WTC11 (cell line): ENCODE measurements around the gene SMIM44.

Experiments used
- ETV6 ChIP-seq: sonication (generic); formaldehyde crosslinking; IDR thresholded peaks from 2 replicates; pipeline ENCODE4 v1.8.1; 2022; ENCODE audit warnings: mild to moderate bottlenecking, missing genetic modification reagents
- FOXK1 ChIP-seq: sonication (generic); formaldehyde crosslinking; IDR thresholded peaks from 2 replicates; pipeline ENCODE4 v1.8.0; 2022; ENCODE audit warnings: mild to moderate bottlenecking, moderate library complexity, missing genetic modification reagents
- GTF2I ChIP-seq: fragments of 250-450 bp; sonication (Bioruptor Pico); conservative IDR thresholded peaks from 2 replicates; pipeline ENCODE4 v1.4.0; 2021; ENCODE audit warnings: mild to moderate bottlenecking
- NFYB ChIP-seq: sonication (generic); formaldehyde crosslinking; conservative IDR thresholded peaks from 2 replicates; pipeline ENCODE4 v1.8.0; 2022; ENCODE audit warnings: low read depth, missing genetic modification reagents
- NR1H2 ChIP-seq: sonication (generic); formaldehyde crosslinking; IDR thresholded peaks from 2 replicates; pipeline ENCODE4 v1.9.0; 2021; ENCODE audit warnings: mild to moderate bottlenecking, moderate library complexity, missing genetic modification reagents
- NR3C1 ChIP-seq: sonication (generic); formaldehyde crosslinking; conservative IDR thresholded peaks from 2 replicates; pipeline ENCODE4 v1.8.1; 2023; ENCODE audit warnings: low read depth, mild to moderate bottlenecking, missing genetic modification reagents
- RELA ChIP-seq: sonication (generic); formaldehyde crosslinking; IDR thresholded peaks from 2 replicates; pipeline ENCODE4 v1.8.1; 2022; ENCODE audit warnings: missing genetic modification reagents, mild to moderate bottlenecking, borderline replicate concordance
- SMAD3 ChIP-seq: sonication (generic); formaldehyde crosslinking; IDR thresholded peaks from 2 replicates; pipeline ENCODE4 v1.8.0; 2022; ENCODE audit warnings: missing genetic modification reagents, mild to moderate bottlenecking, borderline replicate concordance
- SP1 ChIP-seq: sonication (generic); formaldehyde crosslinking; conservative IDR thresholded peaks from 2 replicates; pipeline ENCODE4 v1.8.1; 2022; ENCODE audit warnings: missing genetic modification reagents
- ZNF263 ChIP-seq: sonication (generic); formaldehyde crosslinking; IDR thresholded peaks from 2 replicates; pipeline ENCODE4 v1.8.1; 2022; ENCODE audit warnings: low read depth, mild to moderate bottlenecking, moderate library complexity, missing genetic modification reagents
- TF ChIP-seq, protein P1 (sequence below): fragments of 200-600 bp; IDR thresholded peaks from 2 replicates; pipeline ENCODE4 v1.8.0; 2022; ENCODE audit warnings: antibody characterized with exemption
- TF ChIP-seq, protein P2 (sequence below): sonication (generic); formaldehyde crosslinking; IDR thresholded peaks from 2 replicates; pipeline ENCODE4 v1.8.1; 2022; ENCODE audit warnings: low read depth, missing genetic modification reagents, borderline replicate concordance

DNA sequence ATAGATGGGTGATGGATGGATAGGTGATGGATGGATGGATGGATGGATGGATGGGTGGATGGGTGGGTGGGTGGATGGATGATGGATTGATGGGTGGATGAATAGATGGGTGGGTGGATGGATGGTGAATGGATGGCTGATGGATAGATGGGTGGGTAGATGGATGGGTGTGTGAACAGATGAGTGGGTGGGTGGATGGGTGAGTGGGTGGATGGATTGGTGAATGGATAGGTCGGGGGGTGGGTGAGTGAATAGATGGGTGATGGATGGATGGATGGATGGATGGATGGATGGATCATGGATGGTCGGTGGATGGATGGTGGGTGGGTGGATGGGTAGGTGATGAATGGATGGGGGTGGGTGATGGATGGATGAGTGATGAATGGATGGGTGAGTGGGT lies 6.4 kb downstream of the SMIM44 start:
- no peak for TF ChIP-seq NFYB
- no peak for TF ChIP-seq NR1H2 (CRISPR knock-in tag)
- TF ChIP-seq GTF2I (CRISPR knock-in tag) = no peak
- TF ChIP-seq, protein P1, sequence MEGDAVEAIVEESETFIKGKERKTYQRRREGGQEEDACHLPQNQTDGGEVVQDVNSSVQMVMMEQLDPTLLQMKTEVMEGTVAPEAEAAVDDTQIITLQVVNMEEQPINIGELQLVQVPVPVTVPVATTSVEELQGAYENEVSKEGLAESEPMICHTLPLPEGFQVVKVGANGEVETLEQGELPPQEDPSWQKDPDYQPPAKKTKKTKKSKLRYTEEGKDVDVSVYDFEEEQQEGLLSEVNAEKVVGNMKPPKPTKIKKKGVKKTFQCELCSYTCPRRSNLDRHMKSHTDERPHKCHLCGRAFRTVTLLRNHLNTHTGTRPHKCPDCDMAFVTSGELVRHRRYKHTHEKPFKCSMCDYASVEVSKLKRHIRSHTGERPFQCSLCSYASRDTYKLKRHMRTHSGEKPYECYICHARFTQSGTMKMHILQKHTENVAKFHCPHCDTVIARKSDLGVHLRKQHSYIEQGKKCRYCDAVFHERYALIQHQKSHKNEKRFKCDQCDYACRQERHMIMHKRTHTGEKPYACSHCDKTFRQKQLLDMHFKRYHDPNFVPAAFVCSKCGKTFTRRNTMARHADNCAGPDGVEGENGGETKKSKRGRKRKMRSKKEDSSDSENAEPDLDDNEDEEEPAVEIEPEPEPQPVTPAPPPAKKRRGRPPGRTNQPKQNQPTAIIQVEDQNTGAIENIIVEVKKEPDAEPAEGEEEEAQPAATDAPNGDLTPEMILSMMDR = no peak
- no peak for TF ChIP-seq ZNF263 (CRISPR knock-in tag)
- TF ChIP-seq FOXK1 (CRISPR knock-in tag) = no peak
- no peak for TF ChIP-seq SMAD3 (CRISPR knock-in tag)
- TF ChIP-seq RELA (CRISPR knock-in tag) = no peak
- no peak for TF ChIP-seq SP1 (CRISPR knock-in tag)
- TF ChIP-seq ETV6 (CRISPR knock-in tag) = no peak
- no peak for TF ChIP-seq NR3C1 (CRISPR knock-in tag)
- TF ChIP-seq, protein P2, sequence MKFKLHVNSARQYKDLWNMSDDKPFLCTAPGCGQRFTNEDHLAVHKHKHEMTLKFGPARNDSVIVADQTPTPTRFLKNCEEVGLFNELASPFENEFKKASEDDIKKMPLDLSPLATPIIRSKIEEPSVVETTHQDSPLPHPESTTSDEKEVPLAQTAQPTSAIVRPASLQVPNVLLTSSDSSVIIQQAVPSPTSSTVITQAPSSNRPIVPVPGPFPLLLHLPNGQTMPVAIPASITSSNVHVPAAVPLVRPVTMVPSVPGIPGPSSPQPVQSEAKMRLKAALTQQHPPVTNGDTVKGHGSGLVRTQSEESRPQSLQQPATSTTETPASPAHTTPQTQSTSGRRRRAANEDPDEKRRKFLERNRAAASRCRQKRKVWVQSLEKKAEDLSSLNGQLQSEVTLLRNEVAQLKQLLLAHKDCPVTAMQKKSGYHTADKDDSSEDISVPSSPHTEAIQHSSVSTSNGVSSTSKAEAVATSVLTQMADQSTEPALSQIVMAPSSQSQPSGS (CRISPR knock-in tag) = no peak
